Suppressor macrophage treated with lipopolysaccharide for 4 hours (primary cell): ENCODE results near the gene SLC12A4.
"Not testable (repeated sequence)": the region's sequence is repeated elsewhere in the genome, so short reads cannot be mapped to it uniquely, and the experiment has no call there.

ENCODE experiments used
- DNase-seq: peaks from one replicate; pipeline ENCODE4 v3.0.0-alpha.2; 2020

Gene SLC12A4

DNA sequence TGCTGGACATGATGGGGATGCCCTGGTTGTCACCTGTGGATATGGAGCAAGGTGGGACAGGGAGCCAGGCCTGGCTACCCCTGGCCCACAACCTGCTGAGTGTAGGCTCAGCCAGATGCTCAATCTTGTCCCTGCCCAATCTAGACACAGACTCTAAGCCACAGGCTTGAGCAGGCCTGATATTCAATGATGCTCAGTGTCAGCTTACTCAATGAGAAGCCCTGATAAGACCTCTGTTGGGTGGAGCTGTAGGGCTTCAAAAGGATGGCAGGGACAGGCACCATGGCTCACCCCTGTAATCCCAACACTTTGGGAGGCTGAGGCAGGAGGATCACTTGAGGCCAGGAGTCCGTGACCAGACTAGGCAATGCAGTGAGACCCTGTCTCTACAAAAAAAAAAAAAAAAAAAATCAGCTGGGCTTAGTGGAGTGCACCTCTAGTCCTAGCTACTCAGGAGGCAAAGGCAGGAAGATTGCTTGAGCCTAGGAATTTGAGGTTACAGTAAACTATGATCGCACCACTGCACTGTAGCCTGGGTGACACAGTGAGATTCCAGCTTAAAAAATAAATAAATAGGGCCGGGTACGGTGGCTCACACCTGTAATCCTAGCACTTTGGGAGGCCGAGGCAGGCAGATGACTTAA is 27.9 kb downstream of the SLC12A4 start:
- DNase-seq = no peak

DNA sequence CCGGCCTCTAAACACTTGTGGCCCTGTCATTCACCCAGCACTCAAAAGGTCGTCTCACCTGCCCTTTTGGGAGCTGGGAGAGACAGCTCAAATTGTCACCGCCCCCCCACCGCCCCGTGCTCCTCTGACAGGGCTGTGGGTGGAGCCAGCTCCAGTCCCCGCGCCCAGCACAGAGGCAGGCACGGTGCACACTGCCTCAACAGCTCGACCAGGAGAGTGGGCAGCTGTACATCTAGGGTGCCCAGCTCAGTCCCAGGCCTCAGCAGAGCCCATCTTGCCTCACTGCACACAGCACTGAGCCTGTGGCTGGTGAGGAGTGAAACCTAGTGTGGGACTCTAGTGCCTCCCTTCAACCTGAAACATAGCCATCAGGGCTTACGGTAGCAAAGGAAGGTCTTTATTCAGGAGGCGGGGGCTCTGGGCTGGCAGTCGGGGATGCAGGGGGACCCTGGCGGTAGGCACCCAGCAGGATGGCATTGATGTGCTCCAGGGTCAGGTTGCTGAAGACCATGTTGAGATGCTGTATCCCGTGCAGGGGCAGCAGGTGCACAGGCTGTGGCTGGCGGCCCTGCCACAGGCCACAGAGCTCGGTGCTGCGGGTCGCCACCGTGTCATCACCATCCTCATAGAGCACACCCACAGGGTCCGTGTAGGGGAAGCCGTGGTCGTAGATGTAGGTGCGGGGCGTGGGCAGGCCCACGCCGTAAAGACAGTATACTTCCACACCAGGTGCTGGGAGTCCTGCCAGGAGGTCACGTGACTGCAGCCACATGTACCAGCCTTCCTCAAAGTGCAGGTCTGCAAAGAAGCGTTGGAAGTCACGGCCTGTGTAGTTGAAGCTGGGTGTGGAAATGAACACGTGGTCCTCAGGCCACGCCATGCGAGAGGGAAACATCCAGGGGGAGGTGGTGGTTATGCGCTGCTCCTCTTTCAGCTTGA is 28.7 kb downstream of the SLC12A4 start:
- DNase-seq = no peak

DNA sequence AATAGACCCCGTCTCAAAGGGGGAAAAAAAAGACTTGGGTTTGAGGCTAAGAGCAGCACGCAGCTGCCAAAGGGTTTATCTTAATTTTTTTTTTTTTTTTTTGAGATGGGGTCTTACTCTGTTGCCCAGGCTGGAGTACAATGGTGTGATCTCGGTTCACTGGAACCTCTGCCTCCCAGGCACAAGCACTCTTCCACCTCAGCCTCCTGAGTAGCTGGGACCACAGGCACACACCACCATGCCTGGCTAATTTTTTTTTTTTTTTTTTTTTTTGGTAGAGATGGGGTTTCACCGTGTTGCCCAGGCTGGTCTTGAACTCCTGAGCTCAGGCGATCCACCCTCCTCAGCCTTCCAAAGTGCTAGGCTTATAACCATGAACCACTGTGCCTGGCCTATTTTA is 30.7 kb downstream of the SLC12A4 start:
- not testable (repeated sequence) for DNase-seq

DNA sequence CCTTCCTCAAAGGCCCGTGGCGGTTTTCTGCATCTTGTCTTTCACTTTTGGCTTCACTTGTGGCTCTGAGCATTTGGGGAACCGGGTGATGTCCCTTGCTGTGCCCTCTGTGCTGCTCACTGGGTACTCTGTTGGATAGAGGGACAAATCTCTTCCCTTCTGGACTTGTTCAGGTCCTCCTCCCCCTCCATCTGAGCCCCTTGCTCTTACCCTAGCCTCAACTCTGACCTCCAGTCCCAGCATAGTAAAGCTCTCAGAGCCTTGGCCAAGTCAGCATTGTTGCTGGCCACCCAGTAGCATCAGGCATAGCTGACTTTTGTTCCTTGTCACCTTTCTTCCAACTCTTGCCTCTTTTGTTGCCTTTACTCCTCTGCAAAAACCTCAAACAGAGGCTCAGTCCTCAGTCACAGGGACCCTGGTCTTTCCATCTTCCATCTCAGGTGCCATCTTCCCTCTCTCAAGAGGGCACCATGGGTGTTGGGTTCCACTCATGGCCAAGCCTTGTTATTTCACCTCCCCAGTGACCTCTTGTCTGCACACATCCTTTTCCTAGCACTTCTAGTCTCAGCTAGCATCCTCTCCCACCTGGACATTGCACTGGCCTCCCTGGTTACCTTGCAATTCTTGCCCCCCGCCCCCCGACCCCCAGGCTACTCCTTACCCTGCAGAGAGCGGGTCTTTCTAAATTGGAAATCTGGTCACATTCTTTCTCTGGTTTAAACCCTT is 31.4 kb downstream of the SLC12A4 start:
- peak; percentile 96 for DNase-seq

GRCh38 chr16:67936124-67936879 is 32.1 kb downstream of the SLC12A4 start, which contains the start of gene PSMB10:
PSMB10 (minus strand) TSS chr16:67936850; CDS start chr16:67936749, 101 bp downstream.
- no peak for DNase-seq

DNA sequence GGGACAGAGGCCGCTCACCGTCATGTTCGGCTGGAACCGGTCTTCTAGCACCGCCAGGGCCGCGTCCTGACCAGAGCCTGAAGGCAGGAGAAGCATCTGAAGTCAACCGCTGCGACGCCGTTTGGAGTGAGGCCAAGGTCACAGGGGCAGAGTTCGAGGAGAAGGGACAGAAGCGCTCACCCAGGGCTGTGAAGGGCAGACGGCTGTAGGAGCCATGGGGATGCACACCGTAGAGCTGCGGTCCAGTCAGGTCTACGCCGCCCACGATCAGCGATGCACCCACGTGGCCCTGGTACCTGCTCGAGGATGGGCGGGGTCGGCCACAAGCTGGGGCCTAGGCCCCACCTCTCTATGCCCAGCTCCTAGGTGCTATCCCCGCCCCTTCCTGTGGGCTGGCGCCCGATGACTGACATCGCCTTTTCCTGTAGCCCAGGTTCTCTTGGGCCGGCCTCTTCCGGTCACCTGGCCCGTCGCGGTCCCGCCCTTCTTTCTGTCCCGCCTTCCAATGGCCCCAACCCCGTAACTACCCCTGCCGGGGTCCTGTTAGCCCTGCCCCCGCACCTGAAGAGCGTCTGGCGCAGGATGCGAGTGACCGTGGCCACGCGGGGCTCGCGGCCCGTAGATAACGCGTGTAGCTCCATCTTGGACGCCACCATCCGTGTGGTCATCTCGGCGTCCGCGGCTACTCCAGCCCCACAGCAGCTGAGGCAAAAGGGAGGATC is 32.9 kb downstream of the SLC12A4 start:
- peak; percentile 90 for DNase-seq

DNA sequence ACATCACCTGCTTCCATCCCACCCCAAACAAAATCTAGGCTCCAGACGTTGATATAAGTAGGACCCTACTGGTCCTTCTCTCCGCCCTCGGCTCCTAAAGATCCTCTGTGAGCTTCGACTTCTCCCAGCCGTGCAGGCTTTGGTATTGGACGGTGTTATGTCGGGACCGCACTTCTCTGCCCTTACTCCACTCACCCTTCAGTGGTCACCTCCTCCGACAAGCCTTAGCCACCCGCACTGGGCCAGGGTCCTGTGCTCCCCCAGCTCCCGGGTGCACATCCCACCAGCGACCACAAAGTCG is 33.4 kb downstream of the SLC12A4 start:
- DNase-seq = no peak

- no peak for DNase-seq
These were observed 33.9 kb downstream of the SLC12A4 start for GRCh38 chr16:67934306-67935100.

GRCh38 chr16:67933805-67934204 is 34.6 kb downstream of the SLC12A4 start:
- DNase-seq = no peak

DNA sequence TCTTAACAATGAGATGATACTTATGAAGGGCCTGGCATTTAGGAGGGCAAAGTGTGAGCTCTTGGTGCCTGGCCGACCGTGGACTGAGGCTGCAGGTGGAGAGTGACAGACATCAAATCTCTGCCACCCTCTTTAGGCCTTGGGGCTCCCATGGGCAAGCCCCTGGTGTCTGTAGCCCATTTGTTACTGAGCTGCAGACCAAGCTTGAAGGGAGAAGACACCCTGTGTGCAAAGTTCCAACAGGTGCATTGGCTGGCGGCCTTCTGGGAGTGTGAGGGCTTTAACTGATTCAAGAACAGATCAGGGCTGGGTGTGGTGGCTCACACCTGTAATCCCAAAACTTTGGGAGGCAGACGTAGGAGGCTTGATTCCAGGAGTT is 36.0 kb downstream of the SLC12A4 start:
- no peak for DNase-seq

DNA sequence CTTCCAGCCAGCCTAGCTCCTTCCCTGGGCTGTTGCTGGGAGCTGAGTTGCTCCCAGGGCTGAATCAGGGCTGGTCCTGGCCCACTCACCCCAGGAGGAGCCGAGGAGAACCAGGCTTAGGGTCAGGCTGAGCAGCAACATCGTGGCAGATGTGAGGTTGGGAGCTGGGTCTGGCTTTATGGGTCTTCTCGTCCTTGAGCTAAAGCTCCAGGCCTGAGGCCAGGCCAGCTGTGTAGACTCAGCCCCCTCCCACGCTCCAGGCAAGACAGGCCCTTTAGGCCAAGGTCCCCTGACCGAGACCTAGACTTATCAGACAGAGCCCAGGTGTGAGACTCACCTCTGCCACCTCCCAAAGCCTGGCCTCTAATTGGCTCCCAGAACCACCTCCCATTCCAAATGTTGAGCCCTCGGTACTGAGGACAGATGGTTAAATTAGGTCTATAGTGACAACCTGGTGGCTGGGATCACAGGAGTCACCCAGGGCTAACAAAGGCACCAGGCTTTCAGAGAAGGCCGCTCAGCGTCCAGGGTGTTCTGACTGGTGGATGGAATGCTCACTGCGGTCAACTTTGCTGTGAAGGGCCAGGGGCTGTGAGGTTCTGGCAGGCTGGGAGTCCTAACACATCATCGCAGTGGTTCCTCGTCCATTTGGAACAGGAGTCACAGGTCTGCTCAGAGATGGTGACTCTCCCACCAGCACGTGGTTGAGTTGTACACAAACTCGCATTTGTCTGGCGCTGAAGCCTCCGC is 36.5 kb downstream of the SLC12A4 start, which contains the start of gene CTRL:
CTRL (minus strand) TSS at position 151 of the 750 bp plus-strand sequence; CDS start at position 141, 10 bp downstream.
- DNase-seq = no peak

- no peak for DNase-seq
These were observed 37.7 kb downstream of the SLC12A4 start for GRCh38 chr16:67930678-67931211.

DNA sequence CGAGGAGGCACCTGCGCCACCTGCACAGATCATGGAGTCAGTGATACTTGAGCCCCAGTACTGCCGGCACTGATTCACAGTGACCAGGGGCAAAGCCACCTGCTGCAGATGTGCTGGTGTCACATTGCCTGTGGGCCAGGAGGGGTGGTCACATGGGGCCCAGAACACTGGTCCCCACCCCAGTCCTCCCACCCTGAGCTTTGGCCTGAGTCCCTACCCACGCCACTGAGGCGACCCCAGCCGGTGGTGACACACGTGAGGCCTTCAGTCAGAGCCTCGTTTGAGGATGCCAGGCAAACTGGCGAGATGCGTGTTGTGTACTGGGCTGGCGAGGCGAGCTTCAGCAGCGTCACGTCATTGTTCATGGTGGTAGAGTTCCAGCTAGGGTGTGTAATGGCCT is 38.2 kb downstream of the SLC12A4 start:
- no peak for DNase-seq

DNA sequence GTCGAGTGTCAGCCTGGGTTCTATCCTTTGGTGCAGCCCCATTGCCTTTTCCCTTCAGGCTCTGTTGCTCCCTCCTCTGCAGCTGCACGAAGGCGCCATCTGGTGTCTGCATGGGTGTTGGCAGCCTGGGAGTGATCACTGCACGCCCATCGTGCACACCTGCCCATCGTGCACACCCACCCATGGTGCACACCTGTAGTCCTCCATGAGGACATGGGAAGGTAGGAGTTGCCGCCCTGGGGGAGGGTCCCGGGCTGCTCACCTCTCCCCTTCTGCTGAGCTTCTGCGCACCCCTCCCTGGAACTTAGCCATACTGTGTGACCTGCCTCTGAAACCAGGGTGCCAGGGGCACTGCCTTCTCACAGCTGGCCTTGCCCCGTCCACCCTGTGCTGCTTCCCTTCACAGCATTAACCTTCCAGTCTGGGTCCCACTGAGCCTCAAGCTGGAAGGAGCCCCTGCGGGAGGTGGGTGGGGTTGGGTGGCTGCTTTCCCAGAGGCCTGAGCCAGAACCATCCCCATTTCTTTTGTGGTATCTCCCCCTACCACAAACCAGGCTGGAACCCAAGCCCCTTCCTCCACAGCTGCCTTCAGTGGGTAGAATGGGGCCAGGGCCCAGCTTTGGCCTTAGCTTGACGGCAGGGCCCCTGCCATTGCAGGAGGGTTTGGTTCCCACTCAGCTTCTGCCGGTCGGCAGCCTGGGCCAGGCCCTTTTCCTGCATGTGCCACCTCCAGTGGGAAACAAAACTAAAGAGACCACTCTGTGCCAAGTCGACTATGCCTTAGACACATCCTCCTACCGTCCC is 39.7 kb downstream of the SLC12A4 start:
- DNase-seq = peak; percentile 63

DNA sequence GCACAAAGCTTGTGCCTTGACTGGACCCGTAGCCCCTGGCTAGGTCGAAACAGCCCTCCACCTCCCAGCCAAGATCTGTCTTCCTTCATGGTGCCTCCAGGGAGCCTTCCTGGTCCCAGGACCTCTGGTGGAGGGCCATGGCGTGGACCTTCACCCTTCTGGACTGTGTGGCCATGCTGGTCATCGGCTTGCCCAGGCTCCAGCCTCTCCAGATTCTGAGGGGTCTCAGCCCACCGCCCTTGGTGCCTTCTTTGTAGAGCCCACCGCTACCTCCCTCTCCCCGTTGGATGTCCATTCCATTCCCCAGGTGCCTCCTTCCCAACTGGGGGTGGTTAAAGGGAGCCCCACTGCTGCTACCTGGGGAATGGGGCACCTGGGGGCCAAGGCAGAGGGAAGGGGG is 40.3 kb downstream of the SLC12A4 start:
- no peak for DNase-seq

- DNase-seq = no peak
These were observed 41.1 kb downstream of the SLC12A4 start for GRCh38 chr16:67927131-67927941.

GRCh38 chr16:67926181-67926750 is 42.2 kb downstream of the SLC12A4 start:
- no peak for DNase-seq
